ENCODE measurements around the gene VWCE.
"Not testable (repeated sequence)": the region's sequence is repeated elsewhere in the genome, so short reads cannot be mapped to it uniquely, and the experiment has no call there.

Gene VWCE

GRCh38 chr11:61254403-61255025 lies 40.6 kb downstream of the VWCE start:
- TF ChIP-seq CTCF (IDR thresholded peaks at IDR 0.05; ENCODE audit: control insufficient read depth, extremely low read depth, insufficient read depth): peak; percentile 92
- peak; percentile 10 for DNase-seq (ENCODE audit: low read depth)
- no peak overlapping the region for H3K4me3 ChIP-seq (ENCODE audit: low read depth, low read length)

- DNase-seq (ENCODE audit: low read depth); H3K4me3 ChIP-seq (ENCODE audit: low read depth, low read length): not testable (repeated sequence)
Measured at GRCh38 chr11:61252332-61252731, 42.8 kb downstream of the VWCE start.

GRCh38 chr11:61250796-61251765 lies 44.0 kb downstream of the VWCE start:
- not testable (repeated sequence) for H3K4me3 ChIP-seq (ENCODE audit: low read depth, low read length); DNase-seq (ENCODE audit: low read depth)

GRCh38 chr11:61249201-61249600 lies 45.9 kb downstream of the VWCE start:
- DNase-seq (ENCODE audit: low read depth): not testable (repeated sequence)

GRCh38 chr11:61248071-61248470 lies 47.0 kb downstream of the VWCE start:
- H3K4me3 ChIP-seq (ENCODE audit: low read depth, low read length); DNase-seq (ENCODE audit: low read depth): not testable (repeated sequence)

More at GRCh38 chr11:61249201-61249600, 45.9 kb downstream of the VWCE start:
- not testable (repeated sequence) for H3K4me3 ChIP-seq (ENCODE audit: low read depth, low read length)

- DNase-seq (ENCODE audit: low read depth); H3K4me3 ChIP-seq (ENCODE audit: low read depth, low read length): not testable (repeated sequence)
Measured at GRCh38 chr11:61245284-61245964, 49.7 kb downstream of the VWCE start.

- H3K4me3 ChIP-seq (ENCODE audit: low read depth, low read length); DNase-seq (ENCODE audit: low read depth): not testable (repeated sequence)
Measured at GRCh38 chr11:61241526-61241925, 53.6 kb downstream of the VWCE start.

- not testable (repeated sequence) for H3K4me3 ChIP-seq (ENCODE audit: low read depth, low read length); DNase-seq (ENCODE audit: low read depth)
Measured at GRCh38 chr11:61240875-61241274, 54.2 kb downstream of the VWCE start, which contains the start of gene PGA5. Gene PGA5, plus strand, starts transcription at chr11:61241175. Its CDS starts 52 bp downstream, at chr11:61241227.

- H3K4me3 ChIP-seq (ENCODE audit: low read depth, low read length); DNase-seq (ENCODE audit: low read depth): not testable (repeated sequence)
Measured at GRCh38 chr11:61240288-61240687, 54.8 kb downstream of the VWCE start.

GRCh38 chr11:61237130-61237529 lies 58.0 kb downstream of the VWCE start:
- not testable (repeated sequence) for H3K4me3 ChIP-seq (ENCODE audit: low read depth, low read length); DNase-seq (ENCODE audit: low read depth)

GRCh38 chr11:61232548-61233145 lies 62.5 kb downstream of the VWCE start:
- not testable (repeated sequence) for DNase-seq (ENCODE audit: low read depth); H3K4me3 ChIP-seq (ENCODE audit: low read depth, low read length)

- DNase-seq (ENCODE audit: low read depth); H3K4me3 ChIP-seq (ENCODE audit: low read depth, low read length): not testable (repeated sequence)
Measured at GRCh38 chr11:61231585-61231984, 63.5 kb downstream of the VWCE start.

GRCh38 chr11:61231033-61231432 lies 64.1 kb downstream of the VWCE start:
- DNase-seq (ENCODE audit: low read depth); H3K4me3 ChIP-seq (ENCODE audit: low read depth, low read length): not testable (repeated sequence)

- DNase-seq (ENCODE audit: low read depth); H3K4me3 ChIP-seq (ENCODE audit: low read depth, low read length): not testable (repeated sequence)
Measured at GRCh38 chr11:61229458-61229857, 65.7 kb downstream of the VWCE start.

- DNase-seq (ENCODE audit: low read depth); H3K4me3 ChIP-seq (ENCODE audit: low read depth, low read length): not testable (repeated sequence)
Measured at GRCh38 chr11:61226457-61227137, 68.5 kb downstream of the VWCE start.

- H3K4me3 ChIP-seq (ENCODE audit: low read depth, low read length); DNase-seq (ENCODE audit: low read depth): not testable (repeated sequence)
Measured at GRCh38 chr11:61222692-61223091, 72.4 kb downstream of the VWCE start.

GRCh38 chr11:61222047-61222446 lies 73.1 kb downstream of the VWCE start, which contains the start of gene PGA4:
Gene PGA4, plus strand, starts transcription at chr11:61222347. Its CDS starts 54 bp downstream, at chr11:61222401.
- not testable (repeated sequence) for DNase-seq (ENCODE audit: low read depth); H3K4me3 ChIP-seq (ENCODE audit: low read depth, low read length)

Measured in LNCaP clone FGC (cell line).